ENCODE data around the gene SRSF10. TPM values are rescaled to one million over a fixed set of nuclear protein-coding genes. Genes with fewer than 3 reads are reported as not detected.
"Not testable (repeated sequence)": the region's sequence is repeated elsewhere in the genome, so short reads cannot be mapped to it uniquely, and the experiment has no call there.

Gene SRSF10
- total and polyA plus RNA-seq, 3 donors from 2014 or later, result 113 to 141 (median 124) TPM

DNA sequence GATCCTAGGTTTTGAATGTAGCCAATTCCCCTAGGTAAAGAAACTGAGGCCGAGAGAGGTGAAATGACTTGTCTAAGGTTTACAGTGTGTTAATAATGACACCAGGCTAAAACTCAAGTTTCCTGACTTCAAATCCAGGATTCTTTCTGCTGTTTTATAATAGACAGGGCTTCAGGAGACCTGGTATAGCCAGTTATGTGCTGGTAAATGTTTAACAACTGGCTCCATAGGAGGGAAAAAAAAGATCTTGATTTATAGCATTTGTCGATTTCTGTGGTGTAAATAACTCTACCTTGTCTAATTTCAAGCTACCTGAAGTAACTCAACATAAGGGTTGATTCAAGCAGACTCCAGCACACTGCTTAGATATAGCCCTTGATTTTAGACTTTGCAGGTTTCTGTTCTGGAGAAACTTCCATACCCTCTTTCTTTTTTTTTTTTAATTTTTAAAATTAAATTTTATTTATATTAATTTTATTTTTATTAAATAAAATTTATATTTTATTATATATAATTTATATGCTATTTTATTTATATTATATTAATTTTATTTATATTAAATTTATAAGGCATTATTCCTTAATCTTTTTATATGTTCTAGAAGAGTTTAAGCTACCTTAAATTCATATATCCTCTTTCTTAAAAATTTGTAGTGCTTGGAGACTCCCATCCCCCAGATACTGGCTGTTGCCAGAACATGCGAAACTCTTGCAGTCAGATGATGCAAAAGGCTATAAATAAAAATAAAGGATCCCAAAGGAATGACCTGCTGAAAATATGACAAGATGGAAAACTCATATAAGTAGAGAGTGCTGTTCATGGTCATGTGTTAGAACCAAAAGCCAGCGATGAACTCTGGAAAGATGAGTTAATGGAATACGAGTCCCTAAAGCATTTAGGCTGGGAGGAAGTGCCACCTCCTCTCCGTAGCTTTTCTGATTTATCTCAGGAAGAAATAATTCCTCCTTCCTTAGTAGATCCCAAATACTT, 35.4 kb upstream of the SRSF10 start:
- H3K27ac ChIP-seq, result peak overlapping the region in 1 of 2 donors; percentile 51
- no peaks in the 10 kb centered on the region for H3K27me3 ChIP-seq
- no peak for DNase-seq
- H3K9me3 ChIP-seq, result no peaks in the 10 kb centered on the region
- peaks cover 32% of the 10 kb centered on the region for H3K4me1 ChIP-seq
- intact Hi-C loops (cut with DNase I; ENCODE audit: low total_unique reads), result no loop called here
- no peaks in the 10 kb centered on the region for H3K36me3 ChIP-seq (ENCODE audit: low read depth, missing control alignments)
- TF ChIP-seq POLR2A (IDR thresholded peaks at IDR 0.05), result no peak
- TF ChIP-seq, protein P1, sequence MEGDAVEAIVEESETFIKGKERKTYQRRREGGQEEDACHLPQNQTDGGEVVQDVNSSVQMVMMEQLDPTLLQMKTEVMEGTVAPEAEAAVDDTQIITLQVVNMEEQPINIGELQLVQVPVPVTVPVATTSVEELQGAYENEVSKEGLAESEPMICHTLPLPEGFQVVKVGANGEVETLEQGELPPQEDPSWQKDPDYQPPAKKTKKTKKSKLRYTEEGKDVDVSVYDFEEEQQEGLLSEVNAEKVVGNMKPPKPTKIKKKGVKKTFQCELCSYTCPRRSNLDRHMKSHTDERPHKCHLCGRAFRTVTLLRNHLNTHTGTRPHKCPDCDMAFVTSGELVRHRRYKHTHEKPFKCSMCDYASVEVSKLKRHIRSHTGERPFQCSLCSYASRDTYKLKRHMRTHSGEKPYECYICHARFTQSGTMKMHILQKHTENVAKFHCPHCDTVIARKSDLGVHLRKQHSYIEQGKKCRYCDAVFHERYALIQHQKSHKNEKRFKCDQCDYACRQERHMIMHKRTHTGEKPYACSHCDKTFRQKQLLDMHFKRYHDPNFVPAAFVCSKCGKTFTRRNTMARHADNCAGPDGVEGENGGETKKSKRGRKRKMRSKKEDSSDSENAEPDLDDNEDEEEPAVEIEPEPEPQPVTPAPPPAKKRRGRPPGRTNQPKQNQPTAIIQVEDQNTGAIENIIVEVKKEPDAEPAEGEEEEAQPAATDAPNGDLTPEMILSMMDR (IDR thresholded peaks at IDR 0.05), result no peak
- H3K4me3 ChIP-seq, result no peak overlapping the region
- WGBS, 2 donors, result 51 to 60% methylated on average over 6 of the region's 6 CpGs

GRCh38 chr1:24012878-24013277, 32.8 kb upstream of the SRSF10 start:
- H3K27me3 ChIP-seq; H3K27ac ChIP-seq; H3K9me3 ChIP-seq; DNase-seq; intact Hi-C loops (cut with DNase I; ENCODE audit: low total_unique reads); H3K4me3 ChIP-seq; H3K36me3 ChIP-seq (ENCODE audit: low read depth, missing control alignments); H3K4me1 ChIP-seq: not testable (repeated sequence)
- WGBS, 2 donors, result 91 to 99% methylated on average over 8 of the region's 8 CpGs

DNA sequence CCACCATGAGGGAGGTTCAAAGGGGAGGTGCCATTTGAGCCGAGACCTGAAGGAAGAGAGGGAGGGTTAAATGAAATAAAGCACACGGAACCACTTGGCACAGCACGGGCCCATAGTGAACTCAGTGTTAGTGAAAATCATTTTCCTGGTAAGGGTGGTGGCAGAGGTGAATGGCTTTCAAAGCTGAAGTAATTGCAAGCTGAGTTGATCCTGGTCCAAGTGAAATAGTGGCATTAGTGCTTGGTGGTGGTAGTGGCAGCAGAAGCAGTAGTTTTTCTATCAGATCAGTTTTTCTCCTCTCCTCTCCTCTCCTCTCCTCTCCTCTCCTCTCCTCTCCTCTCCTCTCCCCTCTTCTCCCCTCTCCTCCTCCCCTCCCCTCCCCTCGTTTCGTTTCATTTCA, 30.5 kb upstream of the SRSF10 start:
- Histone ChIP-seq H3K9me3 (no peaks in the 10 kb centered on the region), H3K27me3 (no peaks in the 10 kb centered on the region), H3K4me1 (no peaks in the 10 kb centered on the region), H3K4me3 (no peak overlapping the region), H3K27ac (no peak overlapping the region), H3K36me3 (ENCODE audit: low read depth, missing control alignments) (no peaks in the 10 kb centered on the region)
- intact Hi-C loops (cut with DNase I; ENCODE audit: low total_unique reads), result no loop called here
- TF ChIP-seq POLR2A (IDR thresholded peaks at IDR 0.05), result no peak
- TF ChIP-seq, protein P1 (IDR thresholded peaks at IDR 0.05), result no peak
- DNase-seq, result no peak
- 69 to 81% methylated on average over 3 to 4 of the region's 5 CpGs for WGBS, 2 donors

DNA sequence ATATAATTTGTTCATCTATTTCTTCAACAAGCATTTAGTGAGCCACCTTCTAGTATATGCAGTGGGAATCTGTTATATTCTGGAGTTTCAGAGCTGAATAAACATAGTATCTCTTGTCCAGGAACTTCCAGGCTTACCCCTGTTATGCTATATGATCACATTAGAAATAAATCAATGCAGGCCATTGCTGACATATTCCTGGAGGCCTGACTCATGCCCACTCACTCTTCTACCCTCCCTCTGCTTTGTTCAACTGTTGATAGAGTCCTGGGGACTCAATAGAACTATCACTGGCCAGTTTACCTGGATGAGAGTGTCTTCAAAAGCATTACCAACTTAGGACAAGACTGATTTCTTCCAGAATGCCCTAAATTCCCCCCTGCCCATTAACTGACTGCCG, 29.3 kb upstream of the SRSF10 start:
- H3K27ac ChIP-seq, result no peak overlapping the region
- intact Hi-C loops (cut with DNase I; ENCODE audit: low total_unique reads), result no loop called here
- 78 to 86% methylated on average over 1 of the region's 1 CpG for WGBS, 2 donors
- H3K36me3 ChIP-seq (ENCODE audit: low read depth, missing control alignments), result no peaks in the 10 kb centered on the region
- no peaks in the 10 kb centered on the region for H3K27me3 ChIP-seq
- no peak for TF ChIP-seq POLR2A (IDR thresholded peaks at IDR 0.05)
- TF ChIP-seq, protein P1 (IDR thresholded peaks at IDR 0.05), result no peak
- H3K9me3 ChIP-seq, result no peaks in the 10 kb centered on the region
- DNase-seq, result no peak
- H3K4me3 ChIP-seq, result no peak overlapping the region
- H3K4me1 ChIP-seq, result no peaks in the 10 kb centered on the region

- DNase-seq; H3K27me3 ChIP-seq; H3K36me3 ChIP-seq (ENCODE audit: low read depth, missing control alignments); intact Hi-C loops (cut with DNase I; ENCODE audit: low total_unique reads); H3K9me3 ChIP-seq; H3K27ac ChIP-seq; H3K4me3 ChIP-seq; H3K4me1 ChIP-seq: not testable (repeated sequence)
- WGBS, 2 donors, result 38 to 58% methylated on average over 3 of the region's 3 CpGs
Measured at GRCh38 chr1:24008574-24009184, 28.6 kb upstream of the SRSF10 start.
